HepG2 (cell line): ENCODE measurements around the gene VPS11. TPM values are rescaled to one million over a fixed set of nuclear protein-coding genes. Genes with fewer than 3 reads are reported as not detected.

Experiments
- CENPT ChIP-seq: sonication (generic); formaldehyde crosslinking; IDR thresholded peaks from 2 replicates; pipeline ENCODE4 v1.8.0; 2022; ENCODE audit warnings: low read depth, mild to moderate bottlenecking, moderate library complexity, missing genetic modification reagents
- EED ChIP-seq: sonication (generic); formaldehyde crosslinking; IDR thresholded peaks from 2 replicates; pipeline ENCODE4 v1.5.0; 2020; ENCODE audit warnings: mild to moderate bottlenecking, missing genetic modification reagents
- GABPA ChIP-seq, 2 experiments: IDR thresholded peaks; 2 replicates each; pipeline ENCODE4 v1.6.1; 2011 to 2016; ENCODE audit warnings: low read depth in 2 of 2, low read length in 1 of 2, missing biosample characterization in 1 of 2, missing genetic modification characterization in 1 of 2
- KDM5A ChIP-seq: fragments of 200-600 bp; sonication (generic); IDR thresholded peaks from 2 replicates; pipeline ENCODE4 v1.7.0; 2018; ENCODE audit warnings: antibody characterized with exemption, mild to moderate bottlenecking, low read length, borderline replicate concordance
- NFE2L2 ChIP-seq: fragments of 150-350 bp; IDR thresholded peaks from 2 replicates; pipeline ENCODE4 v1.6.1; 2014; ENCODE audit warnings: low read length
- POGZ ChIP-seq: sonication (generic); formaldehyde crosslinking; IDR thresholded peaks from 2 replicates; pipeline ENCODE4 v1.4.0; 2020; ENCODE audit warnings: mild to moderate bottlenecking, missing genetic modification reagents
- RFX1 ChIP-seq: fragments of 450-650 bp; IDR thresholded peaks from 2 replicates; pipeline ENCODE4 v1.6.1; 2017
- TEAD3 ChIP-seq: optimal IDR thresholded peaks from 2 replicates; pipeline ENCODE3; 2016; ENCODE audit warnings: borderline replicate concordance
- ZBTB43 ChIP-seq: sonication (generic); formaldehyde crosslinking; conservative IDR thresholded peaks from 2 replicates; pipeline ENCODE4 v1.4.0; 2020; ENCODE audit warnings: missing genetic modification reagents
- ZHX2 ChIP-seq, 2 experiments: sonication (generic) in 1 of 2; formaldehyde crosslinking in 1 of 2; IDR thresholded peaks; 2 replicates each; pipeline versions ENCODE4 v1.6.1 to v1.9.0; 2014 to 2022; ENCODE audit warnings: antibody characterized with exemption in 1 of 2, borderline replicate concordance in 1 of 2, inconsistent platforms in 1 of 2, low read depth in 1 of 2, missing genetic modification reagents in 1 of 2
- ZMYM4 ChIP-seq: sonication (generic); formaldehyde crosslinking; IDR thresholded peaks from 2 replicates; pipeline ENCODE4 v1.8.1; 2023; ENCODE audit warnings: mild to moderate bottlenecking, missing genetic modification reagents
- ZNF205 ChIP-seq: IDR thresholded peaks from 2 replicates; pipeline ENCODE4 v1.6.1; 2018; ENCODE audit warnings: missing biosample characterization, missing genetic modification reagents
- ZNF441 ChIP-seq: sonication (generic); formaldehyde crosslinking; IDR thresholded peaks from 2 replicates; pipeline ENCODE4 v1.7.0; 2021; ENCODE audit warnings: missing genetic modification reagents, borderline replicate concordance
- ZNF574 ChIP-seq: sonication (generic); formaldehyde crosslinking; IDR thresholded peaks from 2 replicates; pipeline ENCODE4 v1.4.0; 2020; ENCODE audit warnings: missing genetic modification reagents
- ZNF704 ChIP-seq: sonication (generic); formaldehyde crosslinking; IDR thresholded peaks from 2 replicates; pipeline ENCODE4 v1.8.1; 2023; ENCODE audit warnings: mild to moderate bottlenecking, inconsistent platforms, moderate library complexity, missing genetic modification reagents, borderline replicate concordance
- ZNF724P ChIP-seq: sonication (generic); formaldehyde crosslinking; IDR thresholded peaks from 2 replicates; pipeline ENCODE4 v1.8.0; 2022; ENCODE audit warnings: missing genetic modification reagents, borderline replicate concordance
- polyA plus RNA-seq, 8 experiments: library from polyadenylated mRNA; depleted of rRNA in 3 of 8; stranded (reverse) in 7 of 8; unstranded in 1 of 8; fragments of >200 nt; fragmentation: Illumina TruSeq in 4 of 8; extraction: Trizol in 4 of 8; gene quantifications; 2 replicates each; pipeline versions ENCODE4 v1.2.1 to v1.2.3, GENCODE V29; 2011 to 2016; ENCODE audit warnings: low read depth in 4 of 8, missing spikeins in 1 of 8, mixed read lengths in 1 of 8; ENCODE audit not compliant: insufficient read depth in 1 of 8
- total RNA-seq, 5 experiments: library from RNA; depleted of rRNA; stranded (reverse); fragments of >200 nt; fragmentation: Illumina TruSeq; extraction: Trizol; gene quantifications; 2 replicates each; pipeline ENCODE4 v1.2.3, GENCODE V29; 2016; ENCODE audit warnings: low read depth in 1 of 5

Gene VPS11
- total and polyA plus RNA-seq, 2 of the 13 experiments (the other 11 are each of a cell fraction or from before 2014, with no cell fraction given): 13.7 to 21.6 TPM

- TF ChIP-seq ZMYM4 (CRISPR knock-in tag) (peak; percentile 79), ZNF205 (CRISPR knock-in tag) (peak; percentile 62; the same call in 1 of the 2 replicates), ZNF704 (CRISPR knock-in tag) (0 out of 2 replicates have a peak, but pooled peaks have one; percentile 36), TEAD3 (CRISPR knock-in tag) (peak; percentile 95), POGZ (CRISPR knock-in tag) (peak; percentile 60), GABPA (IDR thresholded peaks at IDR 0.05; ENCODE audit: low read depth, low read length) (no peak), GABPA (CRISPR knock-in tag; IDR thresholded peaks at IDR 0.05; ENCODE audit: low read depth) (peak; percentile 69; the same call in 1 of the 2 replicates), ZNF441 (CRISPR knock-in tag) (peak; percentile 84; the same call in 1 of the 2 replicates), ZNF724P (CRISPR knock-in tag) (0 out of 2 replicates have a peak, but pooled peaks have one; percentile 41), ZHX2 (IDR thresholded peaks at IDR 0.05; ENCODE audit: low read depth) (0 out of 2 replicates have a peak, but pooled peaks have one; percentile 32), ZHX2 (CRISPR knock-in tag; IDR thresholded peaks at IDR 0.05; ENCODE audit: borderline replicate concordance) (no peak), KDM5A (peak; percentile 39; the same call in 1 of the 2 replicates), CENPT (0 out of 2 replicates have a peak, but pooled peaks have one; percentile 67), ZBTB43 (CRISPR knock-in tag) (peak; percentile 73; the same call in 1 of the 2 replicates), ZNF574 (CRISPR knock-in tag) (peak; percentile 88), NFE2L2 (no peak), EED (peak; percentile 81; the same call in 1 of the 2 replicates), RFX1 (no peak)
These were observed 37.1 kb upstream of the VPS11 start, which contains the start of gene SLC37A4 (continued) for GRCh38 chr11:119030329-119031047.
